Osteoblast (primary cell): ENCODE data around the gene KCNK4. TPM values are rescaled to one million over a fixed set of nuclear protein-coding genes. Genes with fewer than 3 reads are reported as not detected.

Experiments used
- DNase-seq: peaks from one replicate; pipeline ENCODE4 v3.0.0; 2011; ENCODE audit warnings: low spot score, mixed read lengths; ENCODE audit not compliant: insufficient read length; ENCODE audit errors: missing footprints
- H2AFZ ChIP-seq: 2 replicates; pipeline ENCODE4 v1.6.0; 2011; ENCODE audit warnings: mild to moderate bottlenecking, low read length
- H3K27ac ChIP-seq: 2 replicates; pipeline ENCODE4 v1.5.1; 2011; ENCODE audit warnings: mild to moderate bottlenecking, low read depth, low read length, moderate library complexity
- H3K27me3 ChIP-seq: 2 replicates; pipeline ENCODE4 v1.6.0; 2012; ENCODE audit warnings: mild to moderate bottlenecking, control low read depth, inconsistent platforms, low read length, moderate library complexity; ENCODE audit not compliant: insufficient read depth
- H3K36me3 ChIP-seq: 2 replicates; pipeline ENCODE4 v1.5.1; 2011; ENCODE audit warnings: mild to moderate bottlenecking, low read length, control low read depth, moderate library complexity; ENCODE audit not compliant: insufficient read depth
- H3K4me1 ChIP-seq: 2 replicates; pipeline ENCODE4 v1.5.1; 2011; ENCODE audit warnings: mild to moderate bottlenecking, low read length, control low read depth, moderate library complexity; ENCODE audit not compliant: insufficient read depth
- H3K4me2 ChIP-seq: 2 replicates; pipeline ENCODE4 v1.6.0; 2011; ENCODE audit warnings: mild to moderate bottlenecking, low read length; ENCODE audit not compliant: insufficient read depth
- H3K4me3 ChIP-seq: fragments of 200-600 bp; sonication (generic); 3 replicates; pipeline ENCODE4 v1.5.1; 2012; ENCODE audit warnings: mild to moderate bottlenecking, low read length, inconsistent platforms; ENCODE audit not compliant: insufficient read depth
- H3K79me2 ChIP-seq: 2 replicates; pipeline ENCODE4 v1.6.0; 2012; ENCODE audit warnings: mild to moderate bottlenecking, low read length, control low read depth, inconsistent platforms; ENCODE audit not compliant: insufficient read depth
- H3K9me3 ChIP-seq: 2 replicates; pipeline ENCODE4 v1.5.1; 2011; ENCODE audit warnings: low read depth, low read length, control low read depth
- H4K20me1 ChIP-seq: 2 replicates; pipeline ENCODE4 v1.6.0; 2012; ENCODE audit warnings: mild to moderate bottlenecking, low read length, control low read depth; ENCODE audit not compliant: insufficient read depth
- CTCF ChIP-seq: IDR thresholded peaks from 2 replicates; pipeline ENCODE4 v1.5.1; 2011; ENCODE audit warnings: mild to moderate bottlenecking, low read depth, low read length, moderate library complexity; ENCODE audit errors: extremely low read depth
- total RNA-seq: library from RNA; depleted of rRNA; stranded (reverse); fragments of >200 nt; gene quantifications from 2 replicates; pipeline ENCODE4 v1.2.3, GENCODE V29; 2012

The KCNK4 gene
- total RNA-seq, 1 donor, result 0.36 TPM

- Histone ChIP-seq H3K27ac (no peak overlapping the region), H4K20me1 (no peaks in the 10 kb centered on the region), H3K27me3 (no peaks in the 10 kb centered on the region), H3K36me3 (peaks cover 15% of the 10 kb centered on the region), H2AFZ (no peak overlapping the region), H3K4me1 (peaks cover 14% of the 10 kb centered on the region), H3K4me2 (no peak overlapping the region), H3K79me2 (peaks cover 5% of the 10 kb centered on the region), H3K9me3 (no peaks in the 10 kb centered on the region), H3K4me3 (no peak overlapping the region)
- TF ChIP-seq CTCF, result no peak
- no peak for DNase-seq
These were observed 15.9 kb upstream of the KCNK4 start for GRCh38 chr11:64275031-64275800.

GRCh38 chr11:64275841-64276240 is 15.3 kb upstream of the KCNK4 start:
- TF ChIP-seq CTCF, result no peak
- no peak for DNase-seq
- no peaks in the 10 kb centered on the region for H3K27me3 ChIP-seq

GRCh38 chr11:64276653-64277431 is 14.3 kb upstream of the KCNK4 start:
- Histone ChIP-seq H3K36me3 (peaks cover 20% of the 10 kb centered on the region), H3K79me2 (peaks cover 10% of the 10 kb centered on the region), H3K4me2 (no peak overlapping the region), H3K9me3 (no peaks in the 10 kb centered on the region), H2AFZ (no peak overlapping the region), H3K4me3 (no peak overlapping the region), H3K27ac (peak overlapping the region; percentile 37), H3K27me3 (no peaks in the 10 kb centered on the region), H4K20me1 (no peaks in the 10 kb centered on the region), H3K4me1 (peaks cover 10% of the 10 kb centered on the region)
- DNase-seq, result peak; percentile 77
- no peak for TF ChIP-seq CTCF

More at GRCh38 chr11:64275841-64276240, 15.3 kb upstream of the KCNK4 start:
- H3K4me3 ChIP-seq, result no peak overlapping the region
- H3K4me2 ChIP-seq, result no peak overlapping the region
- H3K36me3 ChIP-seq, result peaks cover 15% of the 10 kb centered on the region
- no peak overlapping the region for H2AFZ ChIP-seq
- H3K79me2 ChIP-seq, result peaks cover 5% of the 10 kb centered on the region
- H4K20me1 ChIP-seq, result no peaks in the 10 kb centered on the region
- H3K4me1 ChIP-seq, result peaks cover 10% of the 10 kb centered on the region
- no peaks in the 10 kb centered on the region for H3K9me3 ChIP-seq
- no peak overlapping the region for H3K27ac ChIP-seq

- no peaks in the 10 kb centered on the region for H3K9me3 ChIP-seq
- no peak overlapping the region for H3K4me3 ChIP-seq
- no peak overlapping the region for H2AFZ ChIP-seq
- H3K4me2 ChIP-seq, result no peak overlapping the region
- H3K27me3 ChIP-seq, result no peaks in the 10 kb centered on the region
- no peak overlapping the region for H3K27ac ChIP-seq
- no peak for TF ChIP-seq CTCF
- H3K36me3 ChIP-seq, result peaks cover 31% of the 10 kb centered on the region
- no peaks in the 10 kb centered on the region for H4K20me1 ChIP-seq
- DNase-seq, result no peak
- H3K79me2 ChIP-seq, result peaks cover 26% of the 10 kb centered on the region
- H3K4me1 ChIP-seq, result peaks cover 16% of the 10 kb centered on the region
These were observed 12.4 kb upstream of the KCNK4 start for GRCh38 chr11:64278576-64279190.
